D721Med (cell line): Measurements from ENCODE around the gene PTPA.
"Not testable (repeated sequence)": the region's sequence is repeated elsewhere in the genome, so short reads cannot be mapped to it uniquely, and the experiment has no call there.

ENCODE experiments used
- DNase-seq: peaks from one replicate; pipeline ENCODE4 v3.0.0; 2011; ENCODE audit warnings: low spot score; ENCODE audit not compliant: insufficient read length
- FAIRE-seq: peaks from 2 replicates; lab custom pipeline; 2011; peaks lifted over from hg19 to GRCh38; lab: Jason Lieb, UNC
- TF ChIP-seq, protein P1 (sequence below): IDR thresholded peaks from 2 replicates; pipeline ENCODE4 v1.5.1; 2012; ENCODE audit warnings: mild to moderate bottlenecking, control low read depth; ENCODE audit not compliant: insufficient read depth; ENCODE audit errors: missing control alignments

The PTPA gene

DNA sequence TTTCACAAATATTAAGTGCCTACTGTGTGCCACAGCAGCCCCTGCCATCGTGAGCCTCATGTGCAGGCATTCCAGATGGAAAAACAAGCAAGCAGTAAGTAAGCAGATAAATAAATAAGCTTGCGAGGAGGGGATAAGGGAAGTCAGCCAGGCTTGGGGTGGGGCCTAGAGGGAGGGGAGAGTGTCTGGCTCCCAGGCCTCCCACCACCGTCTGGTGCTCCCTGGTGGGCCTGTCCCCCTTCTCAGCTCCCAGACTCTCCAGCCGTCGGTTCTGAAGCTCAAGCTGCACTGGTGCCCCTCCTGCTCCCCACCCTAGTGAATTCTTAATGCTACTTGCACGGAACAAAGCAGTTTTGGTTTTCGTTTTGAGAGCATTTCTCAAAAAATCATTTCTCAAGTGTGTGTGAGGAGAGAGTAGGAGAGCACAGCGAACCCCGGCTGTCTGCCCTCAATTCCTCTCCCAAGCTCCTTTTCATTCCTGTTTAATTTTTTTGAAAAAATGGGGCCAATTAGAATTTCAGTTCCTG lies 73.4 kb downstream of the PTPA start:
- TF ChIP-seq, protein P1, sequence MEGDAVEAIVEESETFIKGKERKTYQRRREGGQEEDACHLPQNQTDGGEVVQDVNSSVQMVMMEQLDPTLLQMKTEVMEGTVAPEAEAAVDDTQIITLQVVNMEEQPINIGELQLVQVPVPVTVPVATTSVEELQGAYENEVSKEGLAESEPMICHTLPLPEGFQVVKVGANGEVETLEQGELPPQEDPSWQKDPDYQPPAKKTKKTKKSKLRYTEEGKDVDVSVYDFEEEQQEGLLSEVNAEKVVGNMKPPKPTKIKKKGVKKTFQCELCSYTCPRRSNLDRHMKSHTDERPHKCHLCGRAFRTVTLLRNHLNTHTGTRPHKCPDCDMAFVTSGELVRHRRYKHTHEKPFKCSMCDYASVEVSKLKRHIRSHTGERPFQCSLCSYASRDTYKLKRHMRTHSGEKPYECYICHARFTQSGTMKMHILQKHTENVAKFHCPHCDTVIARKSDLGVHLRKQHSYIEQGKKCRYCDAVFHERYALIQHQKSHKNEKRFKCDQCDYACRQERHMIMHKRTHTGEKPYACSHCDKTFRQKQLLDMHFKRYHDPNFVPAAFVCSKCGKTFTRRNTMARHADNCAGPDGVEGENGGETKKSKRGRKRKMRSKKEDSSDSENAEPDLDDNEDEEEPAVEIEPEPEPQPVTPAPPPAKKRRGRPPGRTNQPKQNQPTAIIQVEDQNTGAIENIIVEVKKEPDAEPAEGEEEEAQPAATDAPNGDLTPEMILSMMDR: no peak
- DNase-seq (no peak), FAIRE-seq (no peak)

- no peak for DNase-seq
- TF ChIP-seq, protein P1: no peak
- no peak for FAIRE-seq
Observed at GRCh38 chr9:129185402-129185801, 74.2 kb downstream of the PTPA start.

DNA sequence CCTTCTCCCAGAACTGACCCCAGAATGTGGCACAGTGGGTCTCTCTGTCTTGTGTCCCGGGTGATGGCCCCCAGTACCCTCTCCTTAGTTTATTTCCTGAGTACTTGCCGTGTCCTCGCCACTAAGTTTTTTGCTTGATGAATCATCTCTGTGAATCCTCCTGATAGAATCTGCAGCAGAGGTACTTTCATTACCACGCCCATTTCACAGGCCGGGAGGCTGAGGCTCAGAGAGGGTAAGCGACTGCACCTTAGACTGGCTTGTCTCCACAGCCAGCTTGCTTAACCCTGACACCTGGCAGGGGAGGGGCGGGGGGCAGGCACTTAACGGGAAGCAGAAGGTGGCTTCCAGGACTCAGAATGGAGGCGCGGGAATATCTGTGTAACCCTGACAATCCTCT lies 74.8 kb downstream of the PTPA start:
- no peak for FAIRE-seq
- TF ChIP-seq, protein P1: no peak
- no peak for DNase-seq

DNA sequence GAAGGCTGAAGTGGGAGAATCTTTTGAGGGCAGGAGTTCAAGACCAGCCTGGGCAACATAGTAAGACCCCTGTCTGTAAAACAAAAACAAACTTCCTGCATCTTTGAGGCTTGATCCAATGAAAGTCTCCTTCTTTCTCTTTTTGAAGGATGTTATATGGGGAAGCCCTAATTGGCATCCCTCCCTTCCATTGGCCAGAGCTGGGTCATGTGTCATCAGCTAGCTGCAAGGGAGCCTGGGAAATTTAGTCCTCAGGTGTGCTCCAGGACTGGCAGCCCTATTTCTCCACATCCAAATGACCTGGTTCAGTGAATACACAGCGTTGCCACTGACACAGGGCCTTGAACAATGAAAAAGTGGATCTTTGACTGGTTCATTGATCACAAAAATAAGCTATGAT lies 75.8 kb downstream of the PTPA start:
- TF ChIP-seq, protein P1: no peak
- no peak for FAIRE-seq
- DNase-seq: no peak

DNA sequence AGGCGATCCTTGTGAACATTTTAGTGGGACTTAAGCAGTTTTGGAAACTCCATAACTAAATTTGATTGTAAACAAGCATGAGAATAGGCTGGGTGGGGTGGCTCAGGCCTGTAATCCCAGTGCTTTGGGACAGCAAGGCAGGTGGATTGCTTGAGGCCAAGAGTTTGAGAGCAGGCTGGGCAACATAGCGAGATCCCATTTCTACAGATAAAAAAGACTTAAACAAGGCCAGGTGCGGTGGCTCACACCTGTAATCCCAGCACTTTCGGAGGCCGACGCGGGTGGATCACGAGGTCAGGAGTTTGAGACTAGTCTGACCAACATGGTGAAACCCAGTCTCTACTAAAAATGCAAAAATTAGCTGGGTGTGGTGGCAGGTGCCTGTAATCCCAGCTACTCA lies 78.8 kb downstream of the PTPA start:
- not testable (repeated sequence) for DNase-seq, FAIRE-seq

- DNase-seq (no peak), FAIRE-seq (no peak)
- TF ChIP-seq, protein P1: no peak
Observed at GRCh38 chr9:129191234-129191633, 80.0 kb downstream of the PTPA start.

- FAIRE-seq (no peak), DNase-seq (no peak)
Observed at GRCh38 chr9:129193655-129194054, 82.4 kb downstream of the PTPA start.

More at GRCh38 chr9:129193655-129194054, 82.4 kb downstream of the PTPA start:
- TF ChIP-seq, protein P1: no peak
